T47D (cell line): ENCODE results near the gene TLR8.

ENCODE experiments used
- DNase-seq, 2 experiments: peaks; one replicate each; pipeline versions ENCODE4 v3.0.0 to v3.0.0-alpha.2; 2011 to 2012; ENCODE audit warnings: low read depth in 1 of 2, low spot score in 1 of 2
- JUND ChIP-seq: IDR thresholded peaks from 2 replicates; pipeline ENCODE4 v1.6.1; 2012; ENCODE audit warnings: low read depth
- in situ Hi-C: cut with HindIII; loops from 2 replicates; pipeline ENCODE4 v1.10.0; 2016; ENCODE audit warnings: low sequenced_read_pairs, low pct_unique_long_range_greater_than_20kb

Gene TLR8

GRCh38 chrX:12945494-12945893 lies 39.1 kb downstream of the TLR8 start:
- no peak for TF ChIP-seq JUND
- no peak for DNase-seq
- in situ Hi-C loops: no loop called here

GRCh38 chrX:12946406-12946805 lies 40.0 kb downstream of the TLR8 start:
- in situ Hi-C loops: no loop called here
- no peak for TF ChIP-seq JUND

GRCh38 chrX:12946838-12947544 lies 40.6 kb downstream of the TLR8 start:
- TF ChIP-seq JUND: 0 out of 2 replicates have a peak, but pooled peaks have one; percentile 45
- peak in 1 of 2 experiments; percentile 95 for DNase-seq
- in situ Hi-C loops: no loop called here

More at GRCh38 chrX:12946406-12946805, 40.0 kb downstream of the TLR8 start:
- no peak for DNase-seq

GRCh38 chrX:12947545-12948235 lies 41.3 kb downstream of the TLR8 start:
- in situ Hi-C loops: no loop called here
- TF ChIP-seq JUND: no peak
- DNase-seq: peak in 1 of 2 experiments; percentile 59

- no peak for TF ChIP-seq JUND
- in situ Hi-C loops: no loop called here
- no peak for DNase-seq
Measured at GRCh38 chrX:12948495-12948894, 42.1 kb downstream of the TLR8 start.

GRCh38 chrX:12949205-12949926 lies 42.9 kb downstream of the TLR8 start:
- in situ Hi-C loops: no loop called here
- peak in 1 of 2 experiments; percentile 73 for DNase-seq
- no peak for TF ChIP-seq JUND

GRCh38 chrX:12949927-12950656 lies 43.7 kb downstream of the TLR8 start:
- TF ChIP-seq JUND: no peak
- in situ Hi-C loops: no loop called here
- peak; percentile 37 to 91 for DNase-seq

GRCh38 chrX:12950851-12951594 lies 44.6 kb downstream of the TLR8 start:
- in situ Hi-C loops: no loop called here
- DNase-seq: peak in 1 of 2 experiments; percentile 73
- no peak for TF ChIP-seq JUND

GRCh38 chrX:12951595-12951975 lies 45.2 kb downstream of the TLR8 start:
- in situ Hi-C loops: no loop called here
- TF ChIP-seq JUND: no peak
- DNase-seq: no peak

GRCh38 chrX:12953420-12953819 lies 47.0 kb downstream of the TLR8 start:
- in situ Hi-C loops: no loop called here

GRCh38 chrX:12954376-12954775 lies 48.0 kb downstream of the TLR8 start:
- no peak for TF ChIP-seq JUND
- no peak for DNase-seq
- in situ Hi-C loops: no loop called here

More at GRCh38 chrX:12953420-12953819, 47.0 kb downstream of the TLR8 start:
- DNase-seq: no peak
- no peak for TF ChIP-seq JUND

- in situ Hi-C loops: no loop called here
- TF ChIP-seq JUND: no peak
- no peak for DNase-seq
Measured at GRCh38 chrX:12954981-12955380, 48.6 kb downstream of the TLR8 start.
